GM12872 (cell line): ENCODE results near the gene C8G.

Source experiments
- CTCF ChIP-seq: IDR thresholded peaks from 3 replicates; pipeline ENCODE4 v1.5.1; 2011; ENCODE audit warnings: low read depth, mild to moderate bottlenecking, low read length, moderate library complexity; ENCODE audit not compliant: insufficient read depth

Gene C8G

GRCh38 chr9:136949239-136949816 is 4.3 kb downstream of the C8G start:
- no peak for TF ChIP-seq CTCF

GRCh38 chr9:136949817-136950655 is 5.0 kb downstream of the C8G start:
- TF ChIP-seq CTCF, result peak; percentile 49

DNA sequence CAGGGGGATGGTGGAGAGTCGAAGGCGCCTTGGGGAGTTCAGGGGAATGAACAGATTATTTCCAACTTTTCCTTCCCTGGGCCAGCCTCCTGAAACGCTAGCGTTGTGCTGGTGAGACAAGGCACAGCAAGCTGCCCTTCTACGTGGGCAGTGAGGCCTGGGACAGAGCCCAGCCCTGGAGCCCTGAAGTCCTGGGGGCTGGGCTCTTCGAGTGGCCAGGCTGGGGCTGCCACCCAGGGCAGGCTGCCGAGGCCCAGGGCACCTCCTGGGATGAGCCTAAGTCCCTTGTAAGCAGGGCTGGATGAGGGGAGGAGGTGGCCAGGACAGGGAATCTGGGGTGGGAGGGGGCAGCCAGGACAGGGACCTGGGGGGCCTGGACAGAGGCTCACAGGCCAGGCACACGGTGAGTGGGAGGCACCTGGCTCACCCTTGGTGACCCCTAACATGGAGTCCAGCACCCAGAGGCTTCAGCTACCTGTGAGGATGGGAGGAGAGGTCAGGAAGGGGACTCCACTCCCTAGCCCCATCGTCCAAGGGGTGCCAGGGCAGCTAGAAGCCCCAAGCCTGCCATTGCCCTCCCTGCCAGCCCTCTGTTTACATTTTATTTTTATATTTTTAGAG is 5.7 kb downstream of the C8G start:
- TF ChIP-seq CTCF, result no peak

- TF ChIP-seq CTCF, result no peak
These were observed 6.7 kb downstream of the C8G start, which contains the start of gene LCN12 for GRCh38 chr9:136951541-136952320. TSS of gene LCN12 (plus strand) at chr9:136952273. CDS start at chr9:136952328, 55 bp downstream.

DNA sequence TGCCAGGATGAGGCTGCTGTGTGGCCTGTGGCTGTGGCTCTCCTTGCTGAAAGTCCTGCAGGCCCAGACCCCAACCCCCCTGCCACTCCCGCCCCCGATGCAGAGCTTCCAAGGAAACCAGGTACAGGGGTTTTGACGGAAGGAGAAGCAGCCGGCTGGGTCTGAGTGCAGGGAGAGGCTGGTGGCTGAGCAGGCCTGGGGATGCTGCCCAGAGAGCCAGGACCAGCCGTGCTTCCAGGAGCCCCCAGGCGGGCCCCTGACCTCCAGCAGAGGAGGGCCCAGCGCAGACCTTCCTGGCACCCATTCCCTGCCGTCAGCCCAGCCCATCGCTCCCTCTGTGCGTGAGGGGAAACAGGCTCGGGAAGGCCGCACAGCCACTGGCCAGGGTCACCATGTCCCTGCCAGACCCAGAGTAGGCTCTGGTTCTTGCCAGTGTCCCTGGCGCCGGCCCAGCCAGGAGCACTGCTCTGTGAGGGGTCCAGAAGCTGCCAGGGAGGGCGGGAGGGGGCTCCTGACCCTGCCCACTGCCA is 7.3 kb downstream of the C8G start:
- TF ChIP-seq CTCF, result no peak

DNA sequence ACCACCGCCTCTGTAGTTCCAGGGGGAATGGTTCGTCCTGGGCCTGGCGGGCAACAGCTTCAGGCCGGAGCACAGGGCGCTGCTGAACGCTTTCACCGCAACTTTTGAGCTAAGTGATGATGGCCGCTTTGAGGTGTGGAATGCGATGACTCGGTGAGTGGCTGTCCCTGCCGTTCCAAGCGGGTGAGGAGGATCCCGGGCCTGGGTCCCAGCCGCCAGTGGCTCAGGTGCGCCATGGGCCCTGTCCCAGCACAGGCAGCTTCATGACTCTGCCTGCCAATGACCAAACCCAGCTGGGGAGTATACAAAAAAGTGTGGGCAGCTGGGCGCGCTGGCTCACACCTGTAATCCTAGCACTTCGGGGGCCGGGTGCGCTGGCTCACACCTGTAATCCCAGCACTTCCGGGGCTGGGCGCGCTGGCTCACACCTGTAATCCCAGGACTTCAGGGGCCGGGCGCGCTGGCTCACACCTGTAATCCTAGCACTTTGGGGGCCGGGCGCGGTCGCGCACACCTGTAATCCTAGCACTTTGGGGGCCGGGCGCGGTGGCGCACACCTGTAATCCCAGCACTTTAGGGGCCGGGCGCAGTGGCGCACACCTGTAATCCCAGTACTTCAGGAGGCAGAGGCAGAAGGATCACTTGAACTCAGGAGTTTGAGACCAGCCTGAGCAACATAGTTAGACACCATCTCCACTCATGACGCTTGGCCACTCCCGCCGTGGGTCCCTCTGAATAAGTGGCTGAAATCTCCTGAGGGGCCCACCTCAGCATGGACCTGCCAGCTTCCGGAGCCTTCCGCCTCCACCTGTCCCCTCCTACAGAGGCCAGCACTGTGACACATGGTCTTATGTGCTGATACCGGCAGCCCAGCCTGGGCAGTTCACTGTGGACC is 8.1 kb downstream of the C8G start:
- no peak for TF ChIP-seq CTCF
